ENCODE results near the gene NECAB2.

DNA sequence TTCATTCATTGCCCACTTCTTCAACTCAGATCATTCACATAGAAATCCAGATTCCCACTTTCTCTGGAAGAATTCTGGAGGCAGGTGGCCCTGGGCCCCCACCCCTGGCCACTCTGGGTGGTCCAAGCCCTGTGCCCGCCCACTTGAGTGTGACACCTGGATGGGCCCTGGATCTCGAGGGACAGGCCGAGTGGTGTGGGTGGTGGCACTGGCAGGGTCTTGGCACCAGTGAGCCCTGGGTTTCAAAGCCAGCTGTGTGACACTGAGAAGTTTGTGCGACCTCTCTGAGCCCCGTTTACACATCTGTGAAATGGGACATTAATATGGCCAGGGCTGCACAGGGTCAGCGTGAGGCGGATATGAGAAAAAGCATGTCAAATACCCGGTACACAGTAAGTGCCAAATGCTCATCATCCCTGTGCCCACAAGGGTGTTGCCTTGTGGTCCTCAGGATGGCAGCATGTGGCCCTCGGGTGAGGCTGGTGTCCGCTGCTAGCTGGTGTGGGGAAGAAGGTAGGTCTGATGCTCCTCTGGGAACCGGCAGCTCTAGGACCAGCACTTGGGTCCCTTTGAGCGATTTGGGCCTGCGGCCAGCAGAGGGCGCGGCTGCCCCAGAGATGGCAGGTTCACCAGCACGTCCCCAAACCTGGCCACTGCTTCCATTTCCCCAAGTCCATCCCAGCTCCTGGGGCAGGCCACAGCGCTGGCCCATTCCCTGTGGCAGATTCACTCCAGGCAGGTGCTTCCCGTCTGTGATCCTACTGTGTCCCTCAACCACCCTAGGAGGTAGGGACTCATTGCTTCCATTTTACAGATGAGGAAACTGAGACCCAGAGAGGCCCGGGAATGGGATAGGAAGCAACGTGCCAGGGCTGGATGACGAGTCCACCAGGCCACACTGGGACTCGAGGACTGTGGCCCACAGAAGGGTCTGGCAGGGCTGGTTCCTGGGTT lies 11.4 kb upstream of the NECAB2 start:
- TF ChIP-seq POLR2AphosphoS5 (IDR thresholded peaks at IDR 0.05) (no peak), POLR2A (IDR thresholded peaks at IDR 0.05) (no peak)
- TF ChIP-seq, protein P1, sequence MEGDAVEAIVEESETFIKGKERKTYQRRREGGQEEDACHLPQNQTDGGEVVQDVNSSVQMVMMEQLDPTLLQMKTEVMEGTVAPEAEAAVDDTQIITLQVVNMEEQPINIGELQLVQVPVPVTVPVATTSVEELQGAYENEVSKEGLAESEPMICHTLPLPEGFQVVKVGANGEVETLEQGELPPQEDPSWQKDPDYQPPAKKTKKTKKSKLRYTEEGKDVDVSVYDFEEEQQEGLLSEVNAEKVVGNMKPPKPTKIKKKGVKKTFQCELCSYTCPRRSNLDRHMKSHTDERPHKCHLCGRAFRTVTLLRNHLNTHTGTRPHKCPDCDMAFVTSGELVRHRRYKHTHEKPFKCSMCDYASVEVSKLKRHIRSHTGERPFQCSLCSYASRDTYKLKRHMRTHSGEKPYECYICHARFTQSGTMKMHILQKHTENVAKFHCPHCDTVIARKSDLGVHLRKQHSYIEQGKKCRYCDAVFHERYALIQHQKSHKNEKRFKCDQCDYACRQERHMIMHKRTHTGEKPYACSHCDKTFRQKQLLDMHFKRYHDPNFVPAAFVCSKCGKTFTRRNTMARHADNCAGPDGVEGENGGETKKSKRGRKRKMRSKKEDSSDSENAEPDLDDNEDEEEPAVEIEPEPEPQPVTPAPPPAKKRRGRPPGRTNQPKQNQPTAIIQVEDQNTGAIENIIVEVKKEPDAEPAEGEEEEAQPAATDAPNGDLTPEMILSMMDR (IDR thresholded peaks at IDR 0.05) = peak in 1 of 2 donors; percentile 72

All from suprapubic skin (tissue), 4 donors.